MCF 10A (cell line): ENCODE measurements around the gene CALD1. TPM values are rescaled to one million over a fixed set of nuclear protein-coding genes. Genes with fewer than 3 reads are reported as not detected.

ENCODE experiments used
- BruUV-seq: library from RNA; stranded (reverse); fragments of 400-500 nt; replicated peaks from 2 replicates; lab custom pipeline; 2021; lab: Mats Ljungman, UMichigan
- CTCF ChIA-PET: fragments of 300-600 bp; sonication (Branson Sonifier 250); formaldehyde crosslinking; extraction: SDS; loops from one replicate; lab custom pipeline; 2021; ENCODE audit warnings: antibody characterized with exemption, inconsistent platforms; lab: Yijun Ruan, JAX
- POLR2A ChIA-PET: fragments of 300-600, 350-650 bp; sonication (Branson Sonifier 250); formaldehyde crosslinking; extraction: SDS; loops from one replicate; lab custom pipeline; 2020; ENCODE audit warnings: antibody characterized with exemption, inconsistent platforms; lab: Yijun Ruan, JAX
- DNase-seq: peaks from one replicate; pipeline ENCODE4 v3.0.0-alpha.2; 2018; ENCODE audit not compliant: unreplicated experiment
- H3K27ac Mint-ChIP-seq: one replicate; pipeline ENCODE4 v1.8.0; 2022; ENCODE audit warnings: mild to moderate bottlenecking, low read depth, mixed read lengths; ENCODE audit not compliant: unreplicated experiment
- H3K27me3 Mint-ChIP-seq: one replicate; pipeline ENCODE4 v1.8.0; 2022; ENCODE audit warnings: mixed read lengths; ENCODE audit not compliant: insufficient read depth, unreplicated experiment
- H3K36me3 Mint-ChIP-seq: one replicate; pipeline ENCODE4 v1.8.0; 2022; ENCODE audit warnings: mild to moderate bottlenecking, moderate library complexity, mixed read lengths; ENCODE audit not compliant: insufficient read depth, unreplicated experiment
- H3K4me1 Mint-ChIP-seq: one replicate; pipeline ENCODE4 v1.8.0; 2022; ENCODE audit warnings: mixed read lengths; ENCODE audit not compliant: insufficient read depth, unreplicated experiment
- H3K4me3 Mint-ChIP-seq: one replicate; pipeline ENCODE4 v1.8.0; 2022; ENCODE audit warnings: mild to moderate bottlenecking, moderate library complexity, mixed read lengths; ENCODE audit not compliant: unreplicated experiment
- H3K9me3 Mint-ChIP-seq: one replicate; pipeline ENCODE4 v1.8.0; 2022; ENCODE audit warnings: mixed read lengths; ENCODE audit not compliant: unreplicated experiment
- intact Hi-C: fragments of 100-400 bp; cut with micrococcal nuclease; formaldehyde crosslinking; loops from 2 replicates; pipeline ENCODE4 v1.14.1; 2022
- total RNA-seq: library from RNA; stranded (reverse); gene quantifications from 2 replicates; pipeline ENCODE4 v1.2.3, GENCODE V29; 2022
- TF ChIP-seq, protein P1 (sequence below): fragments of 200-600 bp; IDR thresholded peaks from one replicate; pipeline ENCODE4 v1.8.0; 2022; ENCODE audit warnings: antibody characterized with exemption, mild to moderate bottlenecking; ENCODE audit not compliant: unreplicated experiment

The CALD1 gene
- total RNA-seq, 1 experiment from 2014 or later = 183 TPM

- ChIA-PET POLR2A (no interaction called here), CTCF (interaction anchor here (0.6 kb wide), 1 partner anchor 386 kb away, joined by 3 read pairs; no protein-coding TSS in a partner anchor)
- Mint-ChIP-seq H3K4me1 (no peaks in the 10 kb centered on the region), H3K27ac (no peak overlapping the region), H3K9me3 (no peaks in the 10 kb centered on the region), H3K36me3 (peaks cover 18% of the 10 kb centered on the region), H3K4me3 (no peak overlapping the region), H3K27me3 (no peaks in the 10 kb centered on the region)
- BruUV-seq = no TSS peak
- DNase-seq = no peak
- intact Hi-C loops = loop anchor here (5.0 kb wide), 1 partner anchor 166 kb away; no protein-coding TSS in a partner anchor
- TF ChIP-seq, protein P1, sequence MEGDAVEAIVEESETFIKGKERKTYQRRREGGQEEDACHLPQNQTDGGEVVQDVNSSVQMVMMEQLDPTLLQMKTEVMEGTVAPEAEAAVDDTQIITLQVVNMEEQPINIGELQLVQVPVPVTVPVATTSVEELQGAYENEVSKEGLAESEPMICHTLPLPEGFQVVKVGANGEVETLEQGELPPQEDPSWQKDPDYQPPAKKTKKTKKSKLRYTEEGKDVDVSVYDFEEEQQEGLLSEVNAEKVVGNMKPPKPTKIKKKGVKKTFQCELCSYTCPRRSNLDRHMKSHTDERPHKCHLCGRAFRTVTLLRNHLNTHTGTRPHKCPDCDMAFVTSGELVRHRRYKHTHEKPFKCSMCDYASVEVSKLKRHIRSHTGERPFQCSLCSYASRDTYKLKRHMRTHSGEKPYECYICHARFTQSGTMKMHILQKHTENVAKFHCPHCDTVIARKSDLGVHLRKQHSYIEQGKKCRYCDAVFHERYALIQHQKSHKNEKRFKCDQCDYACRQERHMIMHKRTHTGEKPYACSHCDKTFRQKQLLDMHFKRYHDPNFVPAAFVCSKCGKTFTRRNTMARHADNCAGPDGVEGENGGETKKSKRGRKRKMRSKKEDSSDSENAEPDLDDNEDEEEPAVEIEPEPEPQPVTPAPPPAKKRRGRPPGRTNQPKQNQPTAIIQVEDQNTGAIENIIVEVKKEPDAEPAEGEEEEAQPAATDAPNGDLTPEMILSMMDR = no peak
Observed at GRCh38 chr7:134991469-134992339, 212.3 kb downstream of the CALD1 start.

DNA sequence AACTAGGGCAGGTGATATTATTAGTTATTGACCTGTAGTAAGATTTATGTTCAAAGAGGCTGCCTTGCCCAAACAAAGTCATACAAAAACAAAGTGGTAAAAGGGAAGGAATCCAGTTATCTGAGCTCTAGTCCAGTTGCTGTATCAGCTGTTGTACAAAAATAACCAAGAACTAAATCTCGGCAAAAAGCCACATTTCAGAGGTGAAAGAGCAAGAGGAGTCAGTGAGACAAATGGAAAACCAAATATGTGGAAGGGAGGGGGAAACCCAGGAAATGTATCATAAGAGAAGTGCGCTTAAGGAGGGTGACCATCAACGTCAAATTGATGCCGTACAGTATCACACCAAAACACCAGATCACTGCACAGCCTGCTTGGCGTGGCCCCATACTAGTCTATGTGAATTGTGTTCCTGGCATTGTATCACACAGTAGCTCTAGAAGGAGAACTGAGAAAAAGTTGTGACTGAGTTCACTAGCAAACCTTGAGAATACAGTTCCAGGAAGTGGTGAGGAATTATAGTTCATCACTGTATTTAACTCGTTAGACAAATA is 213.3 kb downstream of the CALD1 start:
- ChIA-PET POLR2A (no interaction called here), CTCF (no interaction called here)
- TF ChIP-seq, protein P1 = no peak
- BruUV-seq = no TSS peak
- DNase-seq = no peak
- Mint-ChIP-seq H3K27me3 (no peaks in the 10 kb centered on the region), H3K4me3 (no peak overlapping the region), H3K4me1 (no peaks in the 10 kb centered on the region), H3K9me3 (no peaks in the 10 kb centered on the region), H3K36me3 (peaks cover 18% of the 10 kb centered on the region), H3K27ac (no peak overlapping the region)
- intact Hi-C loops = loop anchor here (5.0 kb wide), 1 partner anchor 165 kb away; no protein-coding TSS in a partner anchor

GRCh38 chr7:134993877-134994456 is 214.5 kb downstream of the CALD1 start:
- H3K9me3 Mint-ChIP-seq = no peaks in the 10 kb centered on the region
- no TSS peak for BruUV-seq
- no peak overlapping the region for H3K4me3 Mint-ChIP-seq
- TF ChIP-seq, protein P1 = no peak
- H3K36me3 Mint-ChIP-seq = peaks cover 23% of the 10 kb centered on the region
- POLR2A ChIA-PET = no interaction called here
- DNase-seq = no peak
- no peaks in the 10 kb centered on the region for H3K27me3 Mint-ChIP-seq
- H3K27ac Mint-ChIP-seq = no peak overlapping the region
- no peaks in the 10 kb centered on the region for H3K4me1 Mint-ChIP-seq
- CTCF ChIA-PET = no interaction called here
- intact Hi-C loops = loop anchor here (5.0 kb wide), 1 partner anchor 163 kb away; no protein-coding TSS in a partner anchor
